Adrenal gland (tissue), 19 donors: Measurements from ENCODE around the gene MEGF11. TPM values are rescaled to one million over a fixed set of nuclear protein-coding genes. Genes with fewer than 3 reads are reported as not detected.

Source experiments
- DNase-seq, 7 donors: peaks; one replicate each; pipeline ENCODE4 v3.0.0-alpha.2; 2019 to 2020
- H3K27ac ChIP-seq, 5 donors: fragments of 200-600 bp; sonication (generic) in 4 of 5; 1 replicate in 3 of 5; 2 replicates in 2 of 5; pipeline versions ENCODE4 v1.5.1 to v1.8.0; 2016 to 2020; ENCODE audit warnings: mild to moderate bottlenecking in 1 of 5
- H3K27me3 ChIP-seq: fragments of 200-600 bp; 2 replicates; pipeline ENCODE4 v1.8.0; 2021
- H3K36me3 ChIP-seq, 2 donors: fragments of 200-600 bp; replicated peaks in 1 of 2; 1 replicate in 1 of 2; 2 replicates in 1 of 2; pipeline versions ENCODE4 v1.5.1 to v1.8.0; 2018 to 2022
- H3K4me1 ChIP-seq, 2 donors: fragments of 200-600 bp; replicated peaks in 1 of 2; 1 replicate in 1 of 2; 2 replicates in 1 of 2; pipeline versions ENCODE4 v1.5.1 to v1.8.0; 2018 to 2021
- H3K4me3 ChIP-seq, 4 donors: fragments of 200-600 bp; sonication (generic) in 3 of 4; one replicate each; pipeline ENCODE4 v1.5.1; 2016 to 2018
- H3K9me3 ChIP-seq, 3 donors: fragments of 200-600 bp; sonication (generic) in 1 of 3; replicated peaks in 1 of 3; 1 replicate in 2 of 3; 2 replicates in 1 of 3; pipeline versions ENCODE4 v1.5.1 to v1.8.0; 2016 to 2021
- POLR2A ChIP-seq, 2 donors: fragments of 450-650 bp; IDR thresholded peaks; one replicate each; pipeline ENCODE4 v1.6.1; 2017; ENCODE audit warnings: antibody characterized with exemption in 2 of 2, mild to moderate bottlenecking in 2 of 2, moderate library complexity in 1 of 2
- WGBS, 4 donors: extraction: QIAGEN DNeasy Blood & Tissue Kit in 2 of 4; methylation state at CpG; one replicate each; pipeline versions ENCODE4 v1.1.5 to v1.1.7; 2013 to 2017; 5-methylcytosine and 5-hydroxymethylcytosine counted together
- intact Hi-C, 2 donors: fragments of 100-400 bp; cut with DNase I; formaldehyde crosslinking; loops; one replicate each; pipeline versions ENCODE4 v1.14.1 to v1.15.0; 2022 to 2023
- long read RNA-seq, 10 donors: library from polyadenylated mRNA in 3 of 10; unstranded in 2 of 10; stranded (forward) in 1 of 10; transcript quantifications; one replicate each; pipeline ENCODE4 v2.0.0 and lab custom pipeline, GENCODE V29; 2021 to 2026
- polyA plus RNA-seq, 3 donors: library from polyadenylated mRNA; stranded (reverse); fragments of 200-250 nt in 2 of 3; fragments of 350-450 nt in 1 of 3; fragmentation: Illumina TruSeq in 1 of 3; extraction: RNeasy Lipid Tissue Mini Kit (QIAGEN cat#74804) in 1 of 3; gene quantifications; one replicate each; pipeline ENCODE4 v1.2.3, GENCODE V29; 2013 to 2014
- total RNA-seq, 9 donors: library from RNA; depleted of rRNA in 4 of 9; stranded (reverse); fragments of >200 nt in 4 of 9; fragments of 120-200 nt in 1 of 9; fragmentation: NEBNext Ultra II Directional in 1 of 9; extraction: Animal tissue kit (Norgen Biotek cat#: 25700) in 1 of 9; gene quantifications; one replicate each; pipeline versions ENCODE4 v1.1.0 to v1.2.4, GENCODE V29; 2013 to 2023
- TF ChIP-seq, protein P1 (sequence below), 6 experiments: fragments of 450-650 bp in 4 of 6; fragments of 200-600 bp in 2 of 6; sonication (generic) in 1 of 6; IDR thresholded peaks; 1 replicate in 5 of 6; 2 replicates in 1 of 6; pipeline versions ENCODE4 v1.5.1 to v1.8.0; 2016 to 2021; ENCODE audit warnings: antibody characterized with exemption in 6 of 6, mild to moderate bottlenecking in 2 of 6, moderate library complexity in 1 of 6
- donor health status: healthy with polysubstance abuse.
- donor health status: Bipolar disorder and iron deficiency.
- donor health status: DM: yes; HTN: yes; CAD: no.
- donor health status: DM: no; HTN: no; CAD: no.
- donor health status: DM: no; HTN: no; CAD: no.
- donor health status: DM: yes; HTN: yes; CAD: no.

MEGF11 gene
- total RNA-seq: under 1 TPM in 5 of 9 donors, not detected in 4; 0.07 to 0.98 (median 0.19) TPM
- polyA plus RNA-seq: under 1 TPM in 2 of 3 donors, not detected in 1; 0.04 to 0.13 TPM
- long read RNA-seq, donor 1: 0 reads
- long read RNA-seq, donor 2: 0 reads
- long read RNA-seq, donor 3: 0 reads
- long read RNA-seq, donor 4: 0 reads
- long read RNA-seq, donor 5: 0 reads
- long read RNA-seq, donor 6: 0 reads
- long read RNA-seq, donor 7: 0 reads
- long read RNA-seq, donor 8: 0 reads
- long read RNA-seq, donor 9: 0 reads
- long read RNA-seq, donor 10, partial matches to known transcripts: 23 of 45 reads
- long read RNA-seq, donor 10, other reads (novel, unspliced or antisense): 22 of 45 reads

GRCh38 chr15:66253418-66254088 lies at the start of gene MEGF11:
MEGF11 (minus strand) TSS chr15:66253750; CDS start chr15:66128403, 125,347 bp downstream.
- WGBS, 4 donors: 0 to 1% (median 0%) methylated on average over 13 to 64 of the region's 64 CpGs
- intact Hi-C loops: loop anchor here in 1 of 2 donors (2.0 kb wide), 1 partner anchor 35 kb away; no protein-coding TSS in a partner anchor
- TF ChIP-seq POLR2A (IDR thresholded peaks at IDR 0.05): peak in 1 of 2 donors; percentile 20
- TF ChIP-seq, protein P1, sequence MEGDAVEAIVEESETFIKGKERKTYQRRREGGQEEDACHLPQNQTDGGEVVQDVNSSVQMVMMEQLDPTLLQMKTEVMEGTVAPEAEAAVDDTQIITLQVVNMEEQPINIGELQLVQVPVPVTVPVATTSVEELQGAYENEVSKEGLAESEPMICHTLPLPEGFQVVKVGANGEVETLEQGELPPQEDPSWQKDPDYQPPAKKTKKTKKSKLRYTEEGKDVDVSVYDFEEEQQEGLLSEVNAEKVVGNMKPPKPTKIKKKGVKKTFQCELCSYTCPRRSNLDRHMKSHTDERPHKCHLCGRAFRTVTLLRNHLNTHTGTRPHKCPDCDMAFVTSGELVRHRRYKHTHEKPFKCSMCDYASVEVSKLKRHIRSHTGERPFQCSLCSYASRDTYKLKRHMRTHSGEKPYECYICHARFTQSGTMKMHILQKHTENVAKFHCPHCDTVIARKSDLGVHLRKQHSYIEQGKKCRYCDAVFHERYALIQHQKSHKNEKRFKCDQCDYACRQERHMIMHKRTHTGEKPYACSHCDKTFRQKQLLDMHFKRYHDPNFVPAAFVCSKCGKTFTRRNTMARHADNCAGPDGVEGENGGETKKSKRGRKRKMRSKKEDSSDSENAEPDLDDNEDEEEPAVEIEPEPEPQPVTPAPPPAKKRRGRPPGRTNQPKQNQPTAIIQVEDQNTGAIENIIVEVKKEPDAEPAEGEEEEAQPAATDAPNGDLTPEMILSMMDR (IDR thresholded peaks at IDR 0.05): no peak
- Histone ChIP-seq H3K4me1 (peaks cover 15 to 28% of the 10 kb centered on the region in 2 donors), H3K27ac (no peak within 1 kb of the TSS), H3K27me3 (peaks cover 20% of the 10 kb centered on the region), H3K9me3 (no peaks in the 10 kb centered on the region), H3K36me3 (no peaks in the 10 kb centered on the region), H3K4me3 (peak within 1 kb of the TSS in 3 of 4 donors; percentile 6 to 69 (median 30))
- peak; percentile 26 to 65 (median 51) for DNase-seq

DNA sequence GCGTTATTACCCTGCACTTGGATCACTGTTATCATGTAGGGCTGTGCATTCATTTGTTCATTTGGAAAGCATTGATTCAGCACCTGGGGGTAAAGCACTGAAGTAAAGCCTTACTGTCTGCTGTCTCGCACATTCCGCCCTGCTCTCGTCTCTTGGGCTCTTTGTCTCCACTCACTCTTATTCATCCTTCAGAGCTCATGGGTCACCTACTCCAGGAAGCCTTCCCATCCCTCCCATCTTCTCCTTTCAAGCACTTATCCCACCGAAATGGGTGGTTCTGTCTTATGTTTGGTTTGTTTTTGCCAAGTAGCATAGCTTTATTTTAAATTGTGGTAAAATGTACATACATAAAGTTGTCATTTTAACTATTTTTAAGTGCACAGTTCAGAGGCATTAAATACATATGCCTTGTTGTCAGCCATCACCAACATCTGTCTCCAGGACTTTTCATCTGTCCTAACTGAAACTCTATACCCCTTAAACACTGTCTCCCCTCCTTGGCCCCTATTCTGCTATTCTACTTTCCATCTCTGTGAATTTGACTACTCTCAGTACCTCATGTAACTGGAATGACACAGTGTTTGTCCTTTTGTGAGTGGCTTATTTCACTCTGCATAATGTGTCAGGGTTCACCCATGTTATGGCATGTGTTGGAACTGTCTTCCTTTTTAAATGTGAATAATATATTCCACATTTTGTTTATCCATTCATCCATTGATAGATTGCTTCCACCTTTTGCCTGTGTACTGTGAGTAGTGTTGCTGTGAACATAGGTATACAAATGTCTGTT lies 49.1 kb upstream of the MEGF11 start:
- no peak for DNase-seq
- no peaks in the 10 kb centered on the region for H3K4me1 ChIP-seq
- H3K27me3 ChIP-seq: no peaks in the 10 kb centered on the region
- TF ChIP-seq, protein P1 (IDR thresholded peaks at IDR 0.05): no peak
- no peak for TF ChIP-seq POLR2A (IDR thresholded peaks at IDR 0.05)
- intact Hi-C loops: no loop called here
- no peaks in the 10 kb centered on the region for H3K9me3 ChIP-seq
- H3K4me3 ChIP-seq: no peak overlapping the region
- 91 to 97% (median 94%) methylated on average over 5 of the region's 5 CpGs for WGBS, 4 donors
- no peak overlapping the region for H3K27ac ChIP-seq
- H3K36me3 ChIP-seq: no peaks in the 10 kb centered on the region

DNA sequence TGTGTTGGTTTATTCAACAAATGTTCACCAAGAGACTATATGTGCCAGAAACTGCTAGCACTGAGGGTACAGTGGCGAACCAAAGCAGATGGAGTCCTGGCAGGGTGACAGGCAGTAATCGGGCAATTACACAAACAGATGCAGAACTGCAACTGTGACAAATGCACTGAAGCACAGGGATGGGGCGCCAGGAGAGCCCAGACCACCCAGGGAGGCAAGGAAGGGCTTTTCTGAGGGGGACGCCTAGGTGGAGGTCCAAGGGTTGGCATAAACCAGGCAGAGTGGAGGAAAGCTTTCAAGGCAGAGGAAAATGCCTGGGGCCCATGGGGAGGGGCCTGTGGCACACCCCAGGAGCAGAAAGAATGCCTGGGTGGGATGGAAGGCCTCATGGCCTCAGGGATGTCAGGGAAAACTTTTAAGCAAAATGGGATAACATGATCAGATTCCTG lies 45.3 kb upstream of the MEGF11 start:
- whole genome bisulfite sequencing, 4 donors: 87 to 90% (median 89%) methylated on average over 4 of the region's 4 CpGs
- Histone ChIP-seq H3K4me3 (no peak overlapping the region), H3K27ac (peak overlapping the region in 1 of 5 donors; percentile 18), H3K36me3 (no peaks in the 10 kb centered on the region), H3K27me3 (no peaks in the 10 kb centered on the region), H3K9me3 (no peaks in the 10 kb centered on the region), H3K4me1 (peaks cover 0 to 23% of the 10 kb centered on the region in 2 donors)
- intact Hi-C loops: no loop called here
- TF ChIP-seq, protein P1 (IDR thresholded peaks at IDR 0.05): no peak
- no peak for TF ChIP-seq POLR2A (IDR thresholded peaks at IDR 0.05)
- DNase-seq: peak in 1 of 7 donors; percentile 66

DNA sequence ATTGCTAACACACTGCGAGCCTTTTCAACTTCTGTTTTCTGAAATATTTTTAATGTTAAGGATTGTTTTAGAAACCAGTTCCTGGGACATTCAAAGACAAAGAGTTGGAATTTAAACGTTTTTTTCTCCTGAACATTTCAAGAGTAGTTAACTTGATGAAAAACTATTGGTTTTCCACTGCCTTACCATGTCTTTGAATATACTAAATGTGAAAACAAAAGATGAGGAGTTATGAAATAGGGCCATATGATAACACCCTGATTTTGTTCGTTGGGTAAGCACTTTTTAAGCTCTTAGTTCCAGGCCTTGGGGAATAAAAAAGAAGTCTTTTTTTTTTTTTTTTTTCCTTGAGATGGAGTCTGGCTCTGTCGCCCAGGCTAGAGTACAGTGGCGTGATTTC lies 42.6 kb upstream of the MEGF11 start:
- 76 to 82% (median 81%) methylated on average over 5 of the region's 5 CpGs for WGBS, 4 donors
- Histone ChIP-seq H3K4me3 (no peak overlapping the region), H3K27me3 (no peaks in the 10 kb centered on the region), H3K36me3 (no peaks in the 10 kb centered on the region), H3K9me3 (no peaks in the 10 kb centered on the region), H3K4me1 (peaks cover 3 to 32% of the 10 kb centered on the region in 2 donors), H3K27ac (no peak overlapping the region)
- TF ChIP-seq POLR2A (IDR thresholded peaks at IDR 0.05): no peak
- TF ChIP-seq, protein P1 (IDR thresholded peaks at IDR 0.05): no peak
- intact Hi-C loops: no loop called here
- DNase-seq: no peak
